Endothelial cell of umbilical vein (primary cell): Measurements from ENCODE around the gene FAM210A. TPM values are rescaled to one million over a fixed set of nuclear protein-coding genes. Genes with fewer than 3 reads are reported as not detected.

Experiments used
- BruUV-seq: library from RNA; stranded (reverse); fragments of 400-500 nt; replicated peaks from 2 replicates; lab custom pipeline; 2021; lab: Mats Ljungman, UMichigan
- CTCF ChIA-PET: fragments of 300-600, 350-600 bp; sonication (Branson Sonifier 250); formaldehyde crosslinking; loops from one replicate; lab custom pipeline; 2021; ENCODE audit warnings: antibody characterized with exemption, inconsistent platforms; lab: Charles Lee
- POLR2A ChIA-PET: fragments of 300-600, 350-600 bp; sonication (Branson Sonifier 250); formaldehyde crosslinking; loops from one replicate; lab custom pipeline; 2021; ENCODE audit warnings: antibody characterized with exemption, inconsistent platforms; lab: Charles Lee
- DNase-seq: peaks from one replicate; pipeline ENCODE4 v3.0.0-alpha.2; 2011; ENCODE audit warnings: low read depth, low spot score
- FAIRE-seq: peaks from 2 replicates; lab custom pipeline; 2011; peaks lifted over from hg19 to GRCh38; lab: Jason Lieb, UNC
- H2AFZ ChIP-seq: 2 replicates; pipeline ENCODE4 v1.6.0; 2012; ENCODE audit warnings: low read depth, low read length, control low read depth, inconsistent platforms
- H3K27ac ChIP-seq: 2 replicates; pipeline ENCODE4 v1.5.1; 2011; ENCODE audit warnings: low read depth, mild to moderate bottlenecking, control low read depth, low read length, moderate library complexity; ENCODE audit not compliant: insufficient read depth
- H3K27me3 ChIP-seq, 2 experiments: 2 replicates each; pipeline versions ENCODE4 v1.6.0 to v1.6.1; 2011; ENCODE audit warnings: low read length in 2 of 2, mixed read lengths in 1 of 2; ENCODE audit not compliant: control insufficient read depth in 2 of 2, insufficient read depth in 2 of 2
- H3K36me3 ChIP-seq, 2 experiments: 2 replicates in 1 of 2; 3 replicates in 1 of 2; pipeline ENCODE4 v1.5.1; 2011; ENCODE audit warnings: low read length in 2 of 2, mild to moderate bottlenecking in 1 of 2, moderate library complexity in 1 of 2; ENCODE audit not compliant: control insufficient read depth in 2 of 2, insufficient read depth in 2 of 2; ENCODE audit errors: extremely low read depth in 1 of 2
- H3K4me1 ChIP-seq: 3 replicates; pipeline ENCODE4 v1.5.1; 2011; ENCODE audit warnings: mild to moderate bottlenecking, low read length; ENCODE audit not compliant: control insufficient read depth, insufficient read depth; ENCODE audit errors: extremely low read depth
- H3K4me2 ChIP-seq: 2 replicates; pipeline ENCODE4 v1.6.1; 2011; ENCODE audit warnings: low read length, control low read depth, mixed read lengths; ENCODE audit not compliant: insufficient read depth
- H3K4me3 ChIP-seq, 3 experiments: fragments of 200-600 bp in 1 of 3; sonication (generic), shearing (Covaris generic) in 1 of 3; replicated peaks in 1 of 3; 2 replicates each; pipeline ENCODE4 v1.5.1; 2011 to 2016; ENCODE audit warnings: control low read depth in 3 of 3, low read length in 3 of 3, mild to moderate bottlenecking in 2 of 3, inconsistent platforms in 1 of 3, low read depth in 1 of 3, moderate library complexity in 1 of 3; ENCODE audit not compliant: insufficient read depth in 1 of 3
- H3K79me2 ChIP-seq: 2 replicates; pipeline ENCODE4 v1.6.0; 2012; ENCODE audit warnings: low read length, inconsistent platforms; ENCODE audit not compliant: control insufficient read depth, insufficient read depth
- H3K9ac ChIP-seq: replicated peaks from 2 replicates; pipeline ENCODE3; 2011; ENCODE audit warnings: low read length, control low read depth; ENCODE audit not compliant: insufficient read depth; ENCODE audit errors: extremely low read depth
- H3K9me1 ChIP-seq: replicated peaks from 3 replicates; pipeline ENCODE4 v1.6.0; 2011; ENCODE audit warnings: mild to moderate bottlenecking, low read length; ENCODE audit not compliant: control insufficient read depth, insufficient read depth; ENCODE audit errors: extremely low read depth
- H3K9me3 ChIP-seq: replicated peaks from 2 replicates; pipeline ENCODE4 v1.5.1; 2012; ENCODE audit warnings: low read length, inconsistent platforms; ENCODE audit not compliant: control insufficient read depth, insufficient read depth
- H4K20me1 ChIP-seq: replicated peaks from 2 replicates; pipeline ENCODE3; 2011; ENCODE audit warnings: mild to moderate bottlenecking, low read length; ENCODE audit not compliant: control insufficient read depth, insufficient read depth; ENCODE audit errors: extremely low read depth
- CTCF ChIP-seq, 2 donors: IDR thresholded peaks; 1 replicate in 1 of 2; 2 replicates in 1 of 2; pipeline ENCODE4 v1.5.1; 2011; ENCODE audit warnings: low read length in 2 of 2, mild to moderate bottlenecking in 2 of 2, moderate library complexity in 2 of 2, control low read depth in 1 of 2, inconsistent platforms in 1 of 2, low read depth in 1 of 2; ENCODE audit not compliant: insufficient read depth in 1 of 2; ENCODE audit errors: extremely low read depth in 1 of 2
- EZH2 ChIP-seq: IDR thresholded peaks from 2 replicates; pipeline ENCODE4 v1.6.1; 2012; ENCODE audit warnings: borderline replicate concordance, low read depth, mild to moderate bottlenecking, moderate library complexity, low read length, inconsistent platforms; ENCODE audit not compliant: severe bottlenecking
- FOS ChIP-seq: IDR thresholded peaks from 2 replicates; pipeline ENCODE4 v1.6.1; 2011; ENCODE audit warnings: mild to moderate bottlenecking, low read length, moderate library complexity, borderline replicate concordance; ENCODE audit not compliant: insufficient read depth
- GATA2 ChIP-seq: IDR thresholded peaks from 2 replicates; pipeline ENCODE4 v1.7.0; 2011; ENCODE audit warnings: low read depth, mild to moderate bottlenecking, moderate library complexity, mixed read lengths, low read length; ENCODE audit not compliant: insufficient read length, insufficient read depth
- JUN ChIP-seq: IDR thresholded peaks from 2 replicates; pipeline ENCODE4 v1.6.1; 2011; ENCODE audit warnings: borderline replicate concordance, low read depth; ENCODE audit not compliant: insufficient read length, insufficient read depth
- MAX ChIP-seq: IDR thresholded peaks from 2 replicates; pipeline ENCODE4 v1.6.1; 2011; ENCODE audit not compliant: insufficient read depth, insufficient read length
- MYC ChIP-seq: IDR thresholded peaks from one replicate; pipeline ENCODE4 v1.6.1; 2011; ENCODE audit warnings: mild to moderate bottlenecking, low read depth, low read length
- POLR2A ChIP-seq: IDR thresholded peaks from 2 replicates; pipeline ENCODE4 v1.6.1; 2012; ENCODE audit warnings: low read depth, mild to moderate bottlenecking, control low read depth, low read length
- POLR2AphosphoS5 ChIP-seq: IDR thresholded peaks from 2 replicates; pipeline ENCODE4 v1.6.1; 2012; ENCODE audit warnings: low read depth, mild to moderate bottlenecking, control low read depth, low read length, moderate library complexity; ENCODE audit not compliant: insufficient read depth
- dilution Hi-C: fragments of 300-500 bp; cut with MboI; formaldehyde crosslinking; loops from one replicate; pipeline ENCODE4 v1.15.0; 2019; ENCODE audit warnings: low sequenced_read_pairs; ENCODE audit not compliant: extremely low pct_ligation_motif_present
- intact Hi-C: fragments of 100-400 bp; cut with micrococcal nuclease; formaldehyde crosslinking; loops from one replicate; pipeline ENCODE4 v1.10.0; 2022
- polyA plus RNA-seq, 4 experiments: library from polyadenylated mRNA; depleted of rRNA in 3 of 4; stranded (reverse) in 3 of 4; unstranded in 1 of 4; fragments of >200 nt; gene quantifications; 2 replicates each; pipeline versions ENCODE4 v1.2.1 to v1.2.3, GENCODE V29; 2011 to 2012; ENCODE audit warnings: missing spikeins in 1 of 4
- total RNA-seq: library from RNA; stranded (reverse); gene quantifications from 2 replicates; pipeline ENCODE4 v1.2.3, GENCODE V29; 2021

The FAM210A gene
- total and polyA plus RNA-seq, 2 donors (not counting 3 experiments of a cell fraction or from before 2014, with no cell fraction given), result 7.1 to 17.3 TPM

DNA sequence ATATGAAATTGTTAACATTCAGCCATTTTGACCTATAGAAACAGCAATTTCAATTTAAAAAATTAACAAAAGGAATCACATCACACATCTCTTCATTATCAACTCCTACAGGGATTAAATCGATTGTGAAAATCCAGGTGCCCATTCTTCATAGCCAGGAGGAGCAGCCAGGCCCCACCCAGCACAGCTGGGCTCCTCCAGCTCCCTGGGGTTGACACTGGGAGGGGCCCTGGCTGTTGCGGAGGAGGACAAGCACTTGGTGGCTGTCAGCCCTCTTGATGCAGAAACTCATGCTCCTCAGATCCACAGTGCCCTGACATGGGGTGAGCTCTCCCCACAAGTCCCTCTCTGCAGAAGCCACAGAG, 99.8 kb downstream of the FAM210A start:
- FAIRE-seq (no peak), DNase-seq (no peak)
- dilution Hi-C loops, result no loop called here
- Histone ChIP-seq H3K4me1 (no peaks in the 10 kb centered on the region), H3K4me3 (no peak overlapping the region), H2AFZ (no peak overlapping the region), H3K9ac (no peak overlapping the region), H3K36me3 (no peaks in the 10 kb centered on the region), H3K27ac (no peak overlapping the region), H3K9me3 (no peaks in the 10 kb centered on the region), H3K79me2 (no peaks in the 10 kb centered on the region), H4K20me1 (no peaks in the 10 kb centered on the region), H3K27me3 (no peaks in the 10 kb centered on the region), H3K9me1 (no peaks in the 10 kb centered on the region), H3K4me2 (no peak overlapping the region)
- BruUV-seq, result no TSS peak
- CTCF ChIA-PET, result interaction anchor here (1.0 to 1.2 kb wide), 3 partner anchors 13 to 68 kb away, joined by 3 to 4 read pairs (median 3); no protein-coding TSS in a partner anchor
- intact Hi-C loops, result no loop called here
- no peak for TF ChIP-seq CTCF (IDR thresholded peaks at IDR 0.05; ENCODE audit: extremely low read depth in 1 of 2, insufficient read depth in 1 of 2, low read depth in 1 of 2, low read length in 2 of 2)
- TF ChIP-seq JUN, result no peak
- TF ChIP-seq POLR2A, result no peak
- no peak for TF ChIP-seq MYC
- no peak for TF ChIP-seq GATA2
- TF ChIP-seq EZH2, result no peak
- no peak for TF ChIP-seq FOS
- TF ChIP-seq POLR2AphosphoS5, result no peak
- no peak for TF ChIP-seq MAX
- POLR2A ChIA-PET, result no interaction called here
